MM.1S (cell line): ENCODE data around the gene KCNH1.
"Not testable (repeated sequence)": the region's sequence is repeated elsewhere in the genome, so short reads cannot be mapped to it uniquely, and the experiment has no call there.

Experiments
- DNase-seq: peaks from one replicate; pipeline ENCODE4 v3.0.0-alpha.2; 2015
- H2AFZ ChIP-seq: fragments of 300-600 bp; sonication (generic); 2 replicates; pipeline ENCODE4 v1.6.0; 2016; ENCODE audit warnings: antibody characterized with exemption, low read length
- H3F3A ChIP-seq: fragments of 300-600 bp; sonication (generic); 2 replicates; pipeline ENCODE4 v1.6.1; 2016; ENCODE audit warnings: mild to moderate bottlenecking, antibody characterized with exemption, low read length, moderate library complexity, mixed read lengths; ENCODE audit not compliant: insufficient read depth
- H3K27ac ChIP-seq: fragments of 300-600 bp; sonication (generic); 2 replicates; pipeline ENCODE4 v1.5.1; 2016; ENCODE audit warnings: mild to moderate bottlenecking, low read length
- H3K27me3 ChIP-seq: fragments of 300-600 bp; sonication (generic); replicated peaks from 2 replicates; pipeline ENCODE4 v1.6.0; 2016; ENCODE audit warnings: low read length; ENCODE audit not compliant: insufficient read depth
- H3K36me3 ChIP-seq: fragments of 300-600 bp; sonication (generic); replicated peaks from 2 replicates; pipeline ENCODE4 v1.6.1; 2016; ENCODE audit warnings: mild to moderate bottlenecking, low read length, mixed read lengths; ENCODE audit not compliant: insufficient read depth
- H3K4me1 ChIP-seq: fragments of 300-600 bp; sonication (generic); 2 replicates; pipeline ENCODE4 v1.6.1; 2016; ENCODE audit warnings: low read length, mixed read lengths
- H3K4me2 ChIP-seq: fragments of 300-600 bp; sonication (generic); 2 replicates; pipeline ENCODE4 v1.6.0; 2016; ENCODE audit warnings: low read depth, low read length
- H3K4me3 ChIP-seq: fragments of 300-600 bp; sonication (generic); 2 replicates; pipeline ENCODE4 v1.5.1; 2016; ENCODE audit warnings: low read length, mixed read lengths
- H3K79me2 ChIP-seq: fragments of 300-600 bp; sonication (generic); 2 replicates; pipeline ENCODE4 v1.6.1; 2016; ENCODE audit warnings: mixed run types, low read length, mixed read lengths
- H3K9ac ChIP-seq: fragments of 300-600 bp; sonication (generic); 2 replicates; pipeline ENCODE4 v1.6.1; 2016; ENCODE audit warnings: low read length, mixed read lengths
- H3K9me2 ChIP-seq: fragments of 300-600 bp; sonication (generic); replicated peaks from 2 replicates; pipeline ENCODE4 v1.6.1; 2016; ENCODE audit warnings: mild to moderate bottlenecking, low read length, mixed read lengths; ENCODE audit not compliant: insufficient read depth
- H3K9me3 ChIP-seq: fragments of 300-600 bp; sonication (generic); replicated peaks from 2 replicates; pipeline ENCODE4 v1.6.1; 2016; ENCODE audit warnings: mild to moderate bottlenecking, low read length, mixed read lengths; ENCODE audit not compliant: insufficient read depth
- H4K20me1 ChIP-seq: fragments of 300-600 bp; sonication (generic); 2 replicates; pipeline ENCODE4 v1.6.1; 2016; ENCODE audit warnings: mild to moderate bottlenecking, low read length, moderate library complexity, mixed read lengths; ENCODE audit not compliant: insufficient read depth
- EZH2 ChIP-seq: fragments of 300-600 bp; sonication (generic); optimal IDR thresholded peaks from 2 replicates; pipeline ENCODE3; 2017; ENCODE audit warnings: low read depth, mild to moderate bottlenecking, antibody characterized with exemption, low read length, mixed read lengths
- EZH2phosphoT487 ChIP-seq: fragments of 300-600 bp; sonication (generic); IDR thresholded peaks from 2 replicates; pipeline ENCODE4 v1.6.1; 2018; ENCODE audit warnings: antibody characterized with exemption, low read length
- TF ChIP-seq, protein P1 (sequence below): fragments of 300-600 bp; sonication (generic); IDR thresholded peaks from 2 replicates; pipeline ENCODE4 v1.5.1; 2016; ENCODE audit warnings: antibody characterized with exemption, low read length, mixed read lengths

Gene KCNH1

DNA sequence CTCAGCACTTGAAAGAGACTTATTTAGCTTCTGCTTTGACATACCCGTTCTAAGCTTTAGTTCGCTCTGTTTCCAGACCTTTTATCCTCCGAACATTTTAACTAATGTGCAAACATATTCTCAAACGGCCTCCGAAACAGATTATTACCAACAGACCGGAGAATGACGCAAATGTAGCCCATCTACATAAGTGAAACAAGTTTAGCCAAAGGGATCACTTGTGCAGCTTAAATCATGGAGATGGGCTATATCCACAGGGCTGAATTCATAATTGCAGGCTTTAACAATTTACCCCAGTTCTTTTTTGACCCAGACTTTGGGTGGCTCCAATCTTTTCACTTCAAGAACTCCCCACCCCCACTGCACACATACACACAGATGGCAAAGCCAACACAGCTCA lies 119.7 kb downstream of the KCNH1 start:
- Histone ChIP-seq H4K20me1 (no peaks in the 10 kb centered on the region), H3K36me3 (no peaks in the 10 kb centered on the region), H3K9me3 (no peaks in the 10 kb centered on the region), H3K9ac (no peak overlapping the region), H3K4me1 (no peaks in the 10 kb centered on the region), H3K4me2 (no peak overlapping the region), H3K9me2 (no peaks in the 10 kb centered on the region), H3K79me2 (no peaks in the 10 kb centered on the region), H2AFZ (no peak overlapping the region), H3K27me3 (no peaks in the 10 kb centered on the region), H3K4me3 (no peak overlapping the region), H3K27ac (no peak overlapping the region), H3F3A (no peaks in the 10 kb centered on the region)
- TF ChIP-seq EZH2phosphoT487 (no peak), EZH2 (no peak)
- TF ChIP-seq, protein P1, sequence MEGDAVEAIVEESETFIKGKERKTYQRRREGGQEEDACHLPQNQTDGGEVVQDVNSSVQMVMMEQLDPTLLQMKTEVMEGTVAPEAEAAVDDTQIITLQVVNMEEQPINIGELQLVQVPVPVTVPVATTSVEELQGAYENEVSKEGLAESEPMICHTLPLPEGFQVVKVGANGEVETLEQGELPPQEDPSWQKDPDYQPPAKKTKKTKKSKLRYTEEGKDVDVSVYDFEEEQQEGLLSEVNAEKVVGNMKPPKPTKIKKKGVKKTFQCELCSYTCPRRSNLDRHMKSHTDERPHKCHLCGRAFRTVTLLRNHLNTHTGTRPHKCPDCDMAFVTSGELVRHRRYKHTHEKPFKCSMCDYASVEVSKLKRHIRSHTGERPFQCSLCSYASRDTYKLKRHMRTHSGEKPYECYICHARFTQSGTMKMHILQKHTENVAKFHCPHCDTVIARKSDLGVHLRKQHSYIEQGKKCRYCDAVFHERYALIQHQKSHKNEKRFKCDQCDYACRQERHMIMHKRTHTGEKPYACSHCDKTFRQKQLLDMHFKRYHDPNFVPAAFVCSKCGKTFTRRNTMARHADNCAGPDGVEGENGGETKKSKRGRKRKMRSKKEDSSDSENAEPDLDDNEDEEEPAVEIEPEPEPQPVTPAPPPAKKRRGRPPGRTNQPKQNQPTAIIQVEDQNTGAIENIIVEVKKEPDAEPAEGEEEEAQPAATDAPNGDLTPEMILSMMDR = no peak
- DNase-seq = no peak

DNA sequence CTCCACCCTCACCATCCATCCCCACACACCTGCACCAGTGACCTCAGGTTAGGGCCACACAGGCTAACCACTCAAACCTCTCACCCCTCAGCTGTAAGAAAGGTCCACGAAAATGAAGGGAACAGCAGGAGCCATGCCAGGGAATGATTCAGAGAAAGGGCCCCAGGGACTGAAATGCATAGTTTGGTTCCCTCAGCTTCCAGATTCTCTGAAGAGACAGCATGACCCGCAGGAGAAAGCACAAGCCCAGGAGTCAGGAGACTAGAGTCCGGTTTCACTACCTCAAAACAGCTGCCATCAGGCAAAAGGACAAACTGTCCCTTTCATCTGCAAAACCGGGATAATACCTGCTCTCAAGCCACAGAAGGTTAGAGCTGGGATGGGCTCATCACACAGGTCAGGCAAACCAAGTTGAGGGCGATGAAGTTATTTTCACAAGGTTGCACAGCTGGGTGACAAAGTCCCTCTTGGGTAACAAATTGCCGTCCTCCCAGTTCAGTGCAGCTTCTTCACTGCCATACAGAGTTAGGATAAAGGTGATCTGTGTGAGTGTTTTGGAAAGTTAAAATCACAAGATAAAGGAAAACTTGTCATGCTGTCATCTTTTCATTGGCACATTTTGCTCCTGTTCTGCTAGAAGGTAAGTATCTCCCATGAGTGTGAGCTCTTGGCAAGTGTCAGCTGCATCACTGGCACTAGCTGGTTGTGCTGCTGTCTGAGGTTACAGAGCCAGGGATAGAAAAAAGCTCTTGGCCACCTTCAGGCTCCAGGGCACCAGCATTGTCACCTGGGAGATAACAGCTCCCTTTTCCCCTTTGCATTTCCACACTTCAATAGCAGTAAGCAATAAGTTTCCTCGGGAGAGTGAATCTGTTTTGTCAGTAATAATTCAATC lies 120.4 kb downstream of the KCNH1 start:
- Histone ChIP-seq H3K27ac (no peak overlapping the region), H3K9me2 (no peaks in the 10 kb centered on the region), H3K4me2 (no peak overlapping the region), H2AFZ (no peak overlapping the region), H3F3A (no peaks in the 10 kb centered on the region), H3K27me3 (no peaks in the 10 kb centered on the region), H3K79me2 (no peaks in the 10 kb centered on the region), H4K20me1 (no peaks in the 10 kb centered on the region), H3K4me1 (no peaks in the 10 kb centered on the region), H3K9me3 (no peaks in the 10 kb centered on the region), H3K36me3 (no peaks in the 10 kb centered on the region), H3K9ac (no peak overlapping the region), H3K4me3 (no peak overlapping the region)
- no peak for DNase-seq
- TF ChIP-seq, protein P1 = no peak
- no peak for TF ChIP-seq EZH2phosphoT487

- H3K79me2 ChIP-seq, DNase-seq, H3K9me2 ChIP-seq, H2AFZ ChIP-seq, H3F3A ChIP-seq, H3K36me3 ChIP-seq, H3K27ac ChIP-seq, H3K9ac ChIP-seq, H3K27me3 ChIP-seq, H4K20me1 ChIP-seq, H3K9me3 ChIP-seq, H3K4me2 ChIP-seq, H3K4me3 ChIP-seq, H3K4me1 ChIP-seq: not testable (repeated sequence)
Measured at GRCh38 chr1:211011128-211011527, 122.8 kb downstream of the KCNH1 start.

DNA sequence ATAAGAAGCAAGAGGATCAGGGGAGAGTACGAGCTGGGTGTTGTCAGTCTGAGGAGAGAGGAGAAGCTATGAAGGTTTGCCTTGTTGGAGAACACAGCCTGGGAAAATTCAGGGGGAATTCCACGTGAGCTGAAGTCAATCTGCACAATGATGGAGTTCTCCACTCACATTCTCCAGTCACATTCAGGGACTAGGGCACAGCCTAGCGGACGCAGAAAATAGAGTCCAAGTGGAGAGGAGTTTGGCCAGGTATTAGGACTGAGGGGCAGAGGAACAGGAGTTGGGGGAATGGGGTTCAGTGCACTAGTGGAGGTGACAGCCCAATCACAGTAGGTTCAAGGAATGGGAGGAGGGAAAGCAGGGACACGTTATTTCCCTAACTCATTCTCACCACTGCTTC lies 124.0 kb downstream of the KCNH1 start:
- Histone ChIP-seq H3K27me3 (no peaks in the 10 kb centered on the region), H3K4me3 (no peak overlapping the region), H3K9ac (no peak overlapping the region), H3K4me2 (no peak overlapping the region), H4K20me1 (no peaks in the 10 kb centered on the region), H3K36me3 (no peaks in the 10 kb centered on the region), H2AFZ (no peak overlapping the region), H3K4me1 (no peaks in the 10 kb centered on the region), H3K9me2 (no peaks in the 10 kb centered on the region), H3K79me2 (no peaks in the 10 kb centered on the region), H3K9me3 (no peaks in the 10 kb centered on the region), H3F3A (no peaks in the 10 kb centered on the region), H3K27ac (no peak overlapping the region)
- no peak for DNase-seq
- TF ChIP-seq, protein P1 = no peak
- no peak for TF ChIP-seq EZH2phosphoT487
- TF ChIP-seq EZH2 = no peak
